Effector CD4-positive, alpha-beta T cell (primary cell): ENCODE measurements around the gene TMEM247.
"Not testable (repeated sequence)": the region's sequence is repeated elsewhere in the genome, so short reads cannot be mapped to it uniquely, and the experiment has no call there.

Experiments used
- DNase-seq: peaks from one replicate; pipeline ENCODE4 v3.0.0-alpha.2; 2020

TMEM247 gene

DNA sequence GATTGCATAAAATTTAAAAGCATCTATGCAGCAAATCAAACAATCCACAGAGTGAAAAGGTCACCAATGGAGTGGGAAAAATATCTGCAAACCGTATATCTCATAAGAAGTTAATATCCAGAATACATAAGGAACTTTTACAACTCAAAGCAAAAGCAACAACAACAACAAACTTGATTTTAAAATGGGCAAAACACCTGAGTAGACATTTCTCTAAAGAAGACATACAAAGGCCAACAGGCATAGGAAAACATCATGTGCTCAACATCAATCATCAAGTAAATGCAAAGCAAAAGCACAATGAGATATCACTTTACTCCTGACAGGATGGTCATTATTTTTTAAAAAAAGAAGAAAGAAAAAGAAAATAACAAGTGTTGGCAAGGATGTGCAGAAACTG lies 38.1 kb downstream of the TMEM247 start:
- no peak for DNase-seq

- DNase-seq, result no peak
These were observed 39.5 kb downstream of the TMEM247 start for GRCh38 chr2:46518861-46519260.

DNA sequence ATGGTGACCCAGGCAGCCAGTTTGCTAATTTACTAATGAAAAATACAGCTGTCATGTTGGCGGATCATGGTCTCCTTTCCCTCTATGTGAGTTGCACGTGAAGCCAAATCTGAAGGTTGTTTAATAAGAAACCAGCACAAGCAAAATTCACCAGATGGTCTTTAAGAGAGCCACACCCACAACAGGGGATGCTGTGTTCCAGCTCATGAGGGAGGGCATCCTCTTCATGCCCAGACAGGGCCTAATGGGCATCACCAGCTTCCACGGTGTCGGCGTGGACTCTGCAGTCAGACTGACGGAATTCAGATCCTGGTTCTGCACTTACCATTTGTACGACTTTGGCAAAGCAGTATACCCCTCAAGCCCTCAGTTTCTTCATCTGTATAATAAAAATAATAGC lies 39.9 kb downstream of the TMEM247 start:
- DNase-seq, result no peak

GRCh38 chr2:46520130-46520711 lies 40.9 kb downstream of the TMEM247 start:
- no peak for DNase-seq

DNA sequence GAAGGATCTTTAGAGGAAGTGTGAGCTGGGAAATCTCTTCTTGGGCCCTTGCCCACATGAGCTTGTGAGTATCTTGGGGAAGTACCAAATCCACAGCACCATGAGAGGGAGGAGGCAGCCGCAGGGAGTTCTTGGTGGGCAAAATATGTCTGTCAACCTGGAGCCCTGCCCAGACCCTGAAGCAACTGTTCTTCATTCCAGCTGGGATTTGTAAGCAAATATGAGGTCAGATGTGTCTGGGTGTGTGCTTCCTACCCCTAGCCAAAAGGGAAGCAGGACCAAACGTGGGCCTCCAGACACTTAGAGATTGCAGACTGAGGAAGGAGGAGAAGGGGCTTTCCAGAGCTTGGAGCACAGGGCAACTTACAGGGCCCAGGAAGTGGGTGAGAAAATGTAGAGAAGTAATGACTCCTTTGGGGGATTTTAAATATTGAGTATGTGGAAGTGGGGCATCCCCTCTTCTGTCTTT lies 41.9 kb downstream of the TMEM247 start:
- no peak for DNase-seq

- not testable (repeated sequence) for DNase-seq
These were observed 43.0 kb downstream of the TMEM247 start for GRCh38 chr2:46522385-46522784.

DNA sequence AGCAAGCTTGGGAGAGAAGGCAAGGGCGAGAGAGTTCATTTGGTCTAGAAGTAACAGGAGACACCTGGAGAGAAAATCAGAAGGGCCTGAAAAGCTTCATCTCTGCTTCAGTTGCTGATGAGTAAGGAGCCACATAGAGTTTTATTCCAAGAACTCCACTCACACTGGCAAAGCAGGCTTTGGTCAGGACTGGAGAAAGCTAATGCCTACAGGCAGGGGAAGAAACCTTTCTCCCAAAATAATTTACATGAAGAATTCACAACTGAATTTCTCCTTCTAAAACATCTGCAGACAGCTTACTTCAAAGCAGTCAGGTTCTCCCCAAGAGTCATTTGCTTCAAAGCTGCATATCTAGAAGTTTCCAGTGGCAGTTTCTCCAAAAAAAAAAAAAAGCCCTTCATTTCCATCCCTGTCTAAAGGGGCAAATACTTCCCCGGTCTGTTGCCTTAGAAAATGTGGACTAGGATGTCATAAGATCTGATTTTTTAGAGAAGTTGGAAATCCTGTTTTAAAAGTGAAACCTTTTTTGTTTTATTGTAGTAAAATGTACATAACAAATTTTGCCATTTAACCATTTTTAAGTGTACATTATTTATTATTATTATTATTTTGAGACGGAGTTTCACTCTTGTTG lies 46.3 kb downstream of the TMEM247 start:
- no peak for DNase-seq

DNA sequence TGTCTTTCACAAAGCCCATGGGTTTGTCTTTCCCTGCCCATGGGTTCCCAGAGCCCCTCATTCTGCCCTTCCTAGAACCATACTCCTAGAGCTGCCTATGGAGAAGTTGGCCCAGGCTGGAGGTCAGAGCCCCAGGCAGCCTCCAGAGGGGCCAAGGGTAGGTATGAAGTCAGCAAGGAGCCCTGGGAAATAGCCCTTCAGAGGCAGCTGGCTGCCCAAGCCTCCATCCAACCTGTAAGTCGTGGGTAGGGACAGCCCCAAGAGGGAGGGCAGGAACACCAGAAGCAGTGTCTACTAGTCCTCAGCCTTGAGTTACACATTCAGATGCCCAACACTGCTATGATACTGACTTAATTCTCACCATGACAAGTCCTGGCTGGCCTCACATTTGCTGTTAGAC lies 49.5 kb downstream of the TMEM247 start:
- no peak for DNase-seq

DNA sequence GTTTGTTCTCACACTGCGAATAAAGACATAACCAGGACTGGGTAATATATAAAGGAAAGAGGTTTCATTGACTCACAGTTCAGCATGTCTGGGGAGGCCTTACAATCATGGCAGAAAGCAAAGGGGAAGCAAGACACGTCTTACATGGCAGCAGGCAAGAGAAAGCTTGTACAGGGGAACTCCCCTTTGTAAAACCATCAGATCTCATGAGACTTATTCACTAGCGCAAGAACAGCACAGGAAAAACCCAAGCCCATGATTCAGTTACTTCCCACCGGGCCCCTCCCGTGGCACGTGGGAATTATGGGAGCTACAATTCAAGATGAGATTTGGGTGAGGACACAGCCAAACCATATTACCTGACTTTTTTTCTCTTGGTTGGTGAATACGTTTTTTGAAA lies 51.3 kb downstream of the TMEM247 start:
- no peak for DNase-seq

- DNase-seq, result no peak
These were observed 52.5 kb downstream of the TMEM247 start for GRCh38 chr2:46531863-46532262.
